IPS DF 19.7 (cell line): ENCODE measurements around the gene CACNB1.

Experiments
- DNase-seq: peaks from one replicate; pipeline ENCODE4 v3.0.0-alpha.2; 2013; ENCODE audit warnings: low read depth, low spot score

CACNB1 gene

DNA sequence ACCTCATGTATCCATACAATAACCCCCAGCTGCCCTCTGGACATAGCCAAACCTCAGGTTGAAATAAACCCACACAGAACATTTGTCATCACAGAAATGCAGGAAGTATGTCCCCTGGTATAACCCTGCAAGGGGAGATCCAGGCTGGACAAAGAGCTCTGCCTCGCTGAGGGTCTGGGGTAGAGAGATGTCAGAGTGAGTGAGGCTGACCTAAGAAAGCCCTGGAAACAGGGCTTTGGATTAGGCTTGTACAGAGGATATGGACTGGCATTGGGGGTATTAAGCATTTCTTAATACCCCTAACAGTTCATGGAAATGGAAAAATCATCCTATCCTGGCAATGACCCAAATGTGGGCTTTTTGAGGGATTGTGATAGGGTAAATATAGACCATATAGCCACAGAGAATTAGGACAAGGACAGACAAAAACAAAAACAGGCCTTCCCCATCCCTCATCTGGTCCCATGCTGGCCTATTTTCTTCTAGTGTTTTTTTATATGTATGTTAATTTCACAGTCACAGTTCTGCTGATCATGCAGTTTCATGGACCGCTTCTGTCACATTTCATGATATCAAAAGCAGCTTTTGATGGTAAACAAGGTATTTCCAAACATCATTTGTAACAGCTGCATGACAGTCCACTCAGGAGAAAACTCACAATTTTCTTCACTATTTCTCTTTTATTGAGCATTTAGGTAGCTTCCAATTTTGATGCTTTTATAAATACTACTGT lies 72.2 kb downstream of the CACNB1 start:
- DNase-seq = no peak

DNA sequence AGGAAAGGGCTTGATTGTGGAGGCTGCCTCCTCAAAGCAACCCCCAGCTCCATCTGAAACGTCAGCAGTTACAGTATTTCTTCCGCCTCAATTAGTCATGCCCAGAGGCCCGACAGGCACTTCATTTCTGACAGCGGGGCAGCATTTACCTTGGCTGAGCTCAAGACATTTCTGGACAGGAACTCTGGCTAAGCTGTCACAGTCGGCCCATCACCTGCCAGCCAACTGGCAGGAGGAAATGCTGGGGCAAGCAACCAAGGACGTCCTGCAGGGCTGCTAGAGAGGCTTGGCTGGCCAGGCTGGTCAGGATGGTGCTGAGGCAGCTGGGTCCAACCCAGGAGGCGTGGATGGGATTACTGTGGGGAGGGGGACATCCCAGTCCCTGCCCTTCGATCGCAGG lies 73.8 kb downstream of the CACNB1 start:
- DNase-seq = no peak
